B cell (primary cell): ENCODE measurements around the gene MED27.

Source experiments
- EZH2 ChIP-seq: IDR thresholded peaks from 2 replicates; pipeline ENCODE4 v1.6.1; 2012; ENCODE audit warnings: borderline replicate concordance, low read depth, mild to moderate bottlenecking, moderate library complexity, low read length; ENCODE audit not compliant: insufficient read depth, poor library complexity, severe bottlenecking
- TF ChIP-seq, protein P1 (sequence below): fragments of 200-600 bp; IDR thresholded peaks from one replicate; pipeline ENCODE4 v1.8.0; 2022; ENCODE audit warnings: antibody characterized with exemption, mild to moderate bottlenecking

DNA sequence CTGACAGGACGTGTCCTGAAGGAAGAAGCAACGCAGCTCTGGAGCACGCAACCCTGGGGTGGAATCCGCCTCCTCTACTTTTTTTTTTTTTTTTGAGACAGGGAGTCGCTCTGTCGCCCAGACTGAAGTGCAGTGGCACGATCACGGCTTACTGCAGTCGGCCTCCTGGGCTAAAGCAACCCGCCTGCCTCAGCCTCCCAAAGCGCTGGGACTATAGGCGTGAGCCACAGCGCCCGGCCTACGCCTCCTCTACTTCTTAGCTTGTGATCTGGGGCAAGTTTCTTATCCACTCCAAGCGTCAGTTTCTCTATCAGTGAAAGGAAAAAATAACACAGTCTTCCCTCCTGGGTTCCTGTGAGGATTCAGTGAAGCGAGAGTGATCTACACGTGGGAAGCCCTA, 243.6 kb downstream of the MED27 start:
- TF ChIP-seq, protein P1, sequence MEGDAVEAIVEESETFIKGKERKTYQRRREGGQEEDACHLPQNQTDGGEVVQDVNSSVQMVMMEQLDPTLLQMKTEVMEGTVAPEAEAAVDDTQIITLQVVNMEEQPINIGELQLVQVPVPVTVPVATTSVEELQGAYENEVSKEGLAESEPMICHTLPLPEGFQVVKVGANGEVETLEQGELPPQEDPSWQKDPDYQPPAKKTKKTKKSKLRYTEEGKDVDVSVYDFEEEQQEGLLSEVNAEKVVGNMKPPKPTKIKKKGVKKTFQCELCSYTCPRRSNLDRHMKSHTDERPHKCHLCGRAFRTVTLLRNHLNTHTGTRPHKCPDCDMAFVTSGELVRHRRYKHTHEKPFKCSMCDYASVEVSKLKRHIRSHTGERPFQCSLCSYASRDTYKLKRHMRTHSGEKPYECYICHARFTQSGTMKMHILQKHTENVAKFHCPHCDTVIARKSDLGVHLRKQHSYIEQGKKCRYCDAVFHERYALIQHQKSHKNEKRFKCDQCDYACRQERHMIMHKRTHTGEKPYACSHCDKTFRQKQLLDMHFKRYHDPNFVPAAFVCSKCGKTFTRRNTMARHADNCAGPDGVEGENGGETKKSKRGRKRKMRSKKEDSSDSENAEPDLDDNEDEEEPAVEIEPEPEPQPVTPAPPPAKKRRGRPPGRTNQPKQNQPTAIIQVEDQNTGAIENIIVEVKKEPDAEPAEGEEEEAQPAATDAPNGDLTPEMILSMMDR: no peak
- no peak for TF ChIP-seq EZH2
